Measurements from ENCODE around the gene NAA20.

NAA20 gene

DNA sequence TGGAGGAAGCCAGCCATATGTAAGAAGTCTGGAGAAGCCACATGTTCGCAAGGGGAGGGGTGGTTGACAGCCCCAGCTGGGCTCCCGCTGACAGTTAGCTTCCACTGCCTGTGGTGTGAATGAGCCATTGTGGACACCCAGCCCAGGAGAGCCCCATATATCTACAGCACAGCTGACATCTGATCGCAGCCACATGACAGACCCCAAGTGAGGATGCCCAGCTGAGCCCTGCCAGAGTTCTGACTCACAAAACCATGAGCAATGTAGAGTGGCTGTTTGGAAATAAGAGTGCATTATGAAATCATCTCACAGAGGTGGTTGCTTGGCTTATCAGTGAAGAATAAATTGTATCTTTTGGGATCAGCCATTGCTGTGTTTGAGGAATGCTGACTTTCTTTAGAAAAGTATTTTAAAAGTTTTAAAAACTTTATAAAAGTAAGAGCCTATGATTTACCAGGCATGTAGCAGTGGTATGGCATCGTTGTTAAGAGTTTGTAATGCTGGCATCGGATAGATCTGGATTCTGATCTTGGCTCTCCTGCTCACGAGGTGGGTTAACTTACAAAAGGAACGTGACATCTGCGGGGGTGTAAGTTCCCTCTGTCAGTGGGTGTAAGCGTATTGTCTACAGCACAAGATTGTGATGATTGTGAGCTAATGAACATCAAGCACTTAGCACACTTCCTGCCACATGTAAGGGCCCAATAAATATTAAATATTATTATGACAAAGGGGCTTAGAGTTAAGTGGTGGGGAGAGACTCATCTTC lies 59.3 kb downstream of the NAA20 start:
- no peak for DNase-seq (ENCODE audit: low spot score)

DNA sequence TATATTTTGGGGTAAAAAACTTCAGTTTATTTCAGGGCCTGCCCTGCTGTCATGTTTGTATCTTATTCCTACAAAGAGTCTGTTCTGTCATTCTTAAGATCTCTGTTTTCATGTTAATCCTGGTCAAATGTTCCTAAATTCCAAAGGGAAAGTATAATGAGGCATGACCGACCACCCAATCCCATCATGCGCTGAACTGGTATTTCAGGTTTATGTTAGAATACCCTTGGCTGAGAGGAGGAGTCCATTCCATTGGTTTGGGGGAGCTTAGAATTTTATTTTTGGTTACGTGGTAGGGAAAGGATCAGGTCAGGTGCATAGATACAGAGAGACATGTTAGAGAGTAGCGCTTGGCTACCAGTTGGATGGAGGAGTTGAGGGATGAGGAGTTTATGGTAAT lies 60.9 kb downstream of the NAA20 start:
- no peak for DNase-seq (ENCODE audit: low spot score)

DNA sequence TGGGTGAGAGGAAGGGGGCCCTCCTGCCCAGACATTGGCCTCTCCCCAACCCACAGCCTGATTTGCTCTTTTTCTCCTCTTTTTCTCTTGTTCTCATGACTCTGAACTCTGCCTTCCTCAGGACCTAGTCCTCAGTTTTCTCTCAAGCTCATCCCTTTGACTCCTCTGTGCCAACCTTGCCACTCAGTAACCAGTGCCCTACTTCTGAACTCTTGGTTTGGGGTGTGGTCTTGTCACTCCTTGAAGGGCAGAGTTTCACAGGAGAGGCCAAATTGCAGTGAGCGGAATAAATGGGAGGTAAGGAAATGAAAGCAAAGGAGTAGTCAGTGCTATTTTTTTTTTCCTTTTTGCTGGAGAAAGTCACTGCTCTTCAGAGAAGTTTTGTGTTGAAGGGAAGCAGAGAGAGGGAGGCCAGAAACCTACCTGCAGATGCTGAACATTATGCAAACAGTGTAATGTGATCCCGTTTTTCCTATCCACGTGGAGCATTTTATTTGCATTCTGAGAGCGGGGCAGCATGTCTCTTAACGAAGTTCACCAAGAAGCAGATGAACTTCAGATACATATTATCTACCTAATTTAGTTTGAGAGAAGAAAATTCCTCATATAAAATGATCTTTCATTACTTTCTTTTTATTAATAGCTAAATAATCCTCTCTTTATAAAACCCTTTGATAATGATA lies 62.1 kb downstream of the NAA20 start:
- no peak for DNase-seq (ENCODE audit: low spot score)

All from HuH-7.5 (cell line).